ENCODE results near the gene SFSWAP.
"Not testable (repeated sequence)": the region's sequence is repeated elsewhere in the genome, so short reads cannot be mapped to it uniquely, and the experiment has no call there.

SFSWAP gene

DNA sequence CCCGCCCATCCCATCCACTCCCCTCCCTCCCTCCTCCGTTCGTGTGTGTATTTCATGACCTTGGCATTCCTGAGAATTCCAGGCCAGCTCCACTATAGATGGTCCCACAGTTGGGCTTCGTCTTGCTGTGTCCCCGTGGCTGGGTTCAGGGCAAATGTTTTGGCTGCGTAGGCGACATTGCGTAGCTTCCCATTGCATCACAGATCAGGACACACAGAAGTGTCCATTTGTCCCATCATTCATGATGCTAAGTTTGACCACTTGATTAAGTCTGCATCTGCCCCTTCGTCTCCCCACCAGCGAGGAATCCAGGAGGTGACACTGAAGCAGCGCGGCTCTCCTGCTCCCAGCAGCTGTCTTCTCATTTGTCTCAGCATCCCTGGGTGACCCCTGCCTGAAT, 78.7 kb downstream of the SFSWAP start:
- DNase-seq (ENCODE audit: low read depth) = no peak

DNA sequence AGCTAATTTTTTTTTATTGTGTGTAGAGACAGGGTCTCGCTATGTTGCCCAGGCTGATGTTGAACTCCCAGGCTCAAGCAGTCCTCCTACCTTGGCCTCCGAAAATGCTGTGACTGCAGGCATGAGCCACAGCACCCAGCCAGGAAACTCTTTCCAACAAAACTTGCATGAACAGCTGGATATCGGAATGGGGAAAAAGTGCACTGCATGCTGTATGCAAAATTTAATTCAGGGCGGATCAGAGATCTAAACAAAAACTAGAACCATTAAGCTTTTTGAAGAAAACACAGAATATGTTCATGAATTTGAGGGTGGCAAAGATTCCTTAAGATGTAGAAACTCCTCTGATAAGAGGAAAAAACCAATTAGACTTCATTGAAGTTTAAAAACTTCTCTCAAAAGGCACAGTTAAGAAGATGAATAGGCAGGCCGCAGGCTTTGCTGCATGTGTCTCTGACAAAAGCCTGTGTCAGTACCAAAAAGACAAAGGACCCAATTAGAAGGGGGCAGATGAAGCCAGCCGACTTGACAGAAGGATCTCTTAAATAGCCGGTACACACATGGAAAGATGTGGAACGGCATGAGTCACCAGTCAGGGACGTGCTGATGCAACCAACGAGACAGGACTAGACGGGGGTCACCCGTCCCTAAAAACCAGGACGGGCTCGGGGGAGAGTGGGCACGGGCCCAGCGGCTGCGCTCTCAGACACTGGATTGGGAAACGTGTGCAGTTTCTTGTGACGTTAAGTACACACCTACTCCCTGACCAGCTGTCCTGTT, 82.5 kb downstream of the SFSWAP start:
- no peak for DNase-seq (ENCODE audit: low read depth)

DNA sequence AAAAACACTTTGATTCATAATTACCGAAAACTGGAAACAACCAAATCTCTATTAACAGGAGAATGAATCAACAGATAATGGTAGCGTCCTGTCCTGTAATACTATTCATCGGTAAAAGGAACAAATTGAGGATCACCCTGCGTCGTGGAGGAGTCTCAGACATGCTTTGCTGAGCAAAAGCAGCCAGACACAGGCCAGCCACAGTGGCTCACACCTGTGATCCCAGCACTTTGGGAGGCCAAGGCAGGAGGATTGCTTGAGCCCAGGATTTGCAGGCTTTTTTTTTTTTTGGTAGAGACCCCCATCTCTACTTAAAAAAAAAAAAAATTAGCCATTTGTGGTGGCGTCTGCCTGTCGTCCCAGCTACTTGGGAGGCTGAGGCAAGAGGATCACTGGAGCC, 83.2 kb downstream of the SFSWAP start:
- DNase-seq (ENCODE audit: low read depth) = no peak

DNA sequence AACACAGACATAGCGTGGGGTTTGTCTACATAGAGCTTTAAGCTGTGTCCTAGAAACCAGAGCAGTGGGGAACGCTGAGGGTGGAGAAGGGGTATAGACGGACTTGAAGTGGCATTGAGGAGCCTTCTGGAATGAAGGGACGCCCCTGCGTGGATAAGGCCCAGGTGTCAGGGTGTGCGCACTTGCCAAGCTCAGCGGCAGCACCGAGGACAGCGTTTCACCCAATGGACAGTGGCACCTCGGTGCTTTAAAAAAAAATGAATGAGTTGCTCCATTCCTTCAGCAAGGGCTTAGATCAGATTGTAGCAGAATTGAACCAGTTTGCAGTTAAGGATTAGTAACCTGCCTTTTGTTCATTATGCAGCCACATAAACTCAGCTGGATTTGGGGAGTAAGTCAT, 83.7 kb downstream of the SFSWAP start:
- DNase-seq (ENCODE audit: low read depth) = no peak

DNA sequence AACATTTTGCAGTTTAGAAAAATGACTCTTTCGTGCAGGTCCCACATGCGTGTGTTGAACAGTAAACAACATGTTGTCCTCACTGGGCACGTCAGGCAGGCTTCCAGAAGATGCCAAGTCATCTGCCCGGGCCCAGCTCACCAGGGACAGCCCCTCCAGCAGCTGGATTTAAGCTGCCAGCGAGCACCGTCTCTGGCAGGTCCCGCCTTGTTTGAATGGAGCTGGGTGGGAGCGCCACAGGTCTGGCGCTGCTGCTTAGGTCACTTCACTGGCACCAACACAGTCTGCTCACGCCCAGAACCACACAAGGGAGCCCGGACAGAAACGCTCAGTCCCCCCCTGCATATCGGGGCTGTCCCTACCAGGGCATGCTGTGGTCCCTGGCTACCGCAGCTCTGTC, 84.2 kb downstream of the SFSWAP start:
- DNase-seq (ENCODE audit: low read depth) = no peak

DNA sequence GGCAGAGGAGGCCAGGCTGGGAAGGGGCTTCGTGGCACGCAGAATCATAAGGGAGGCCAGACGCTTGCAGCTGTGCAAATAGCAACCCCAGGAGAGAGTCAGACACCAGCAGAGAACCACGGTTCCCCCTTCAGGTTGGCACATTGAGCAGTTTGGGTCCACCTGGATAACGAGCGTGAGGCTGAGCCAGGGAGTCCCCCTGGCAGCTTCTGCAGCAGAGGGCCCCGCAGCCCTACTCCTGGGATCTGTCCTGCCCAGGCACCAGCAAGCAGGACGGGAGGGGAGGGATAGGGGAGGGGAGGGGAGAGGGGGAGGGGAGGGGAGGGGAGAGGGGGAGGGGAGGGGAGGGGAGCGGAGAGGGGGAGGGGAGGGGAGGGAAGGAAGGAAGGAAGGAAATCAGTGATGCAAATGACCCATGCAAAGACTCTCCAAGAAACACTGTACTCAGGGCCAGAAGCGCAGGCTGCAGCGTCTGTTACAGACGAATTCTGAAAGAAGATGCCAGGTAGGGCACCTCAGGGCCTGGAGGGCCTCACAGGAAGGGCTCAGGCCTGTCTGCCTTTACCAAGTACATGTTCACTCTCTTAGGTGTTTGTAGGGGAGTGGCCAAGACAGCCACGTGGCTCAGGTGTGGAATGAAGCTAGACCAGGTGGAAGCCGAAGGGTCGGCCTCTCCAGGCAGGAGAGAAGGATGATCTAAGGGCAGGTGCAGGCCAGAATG, 85.0 kb downstream of the SFSWAP start:
- no peak for DNase-seq (ENCODE audit: low read depth)

DNA sequence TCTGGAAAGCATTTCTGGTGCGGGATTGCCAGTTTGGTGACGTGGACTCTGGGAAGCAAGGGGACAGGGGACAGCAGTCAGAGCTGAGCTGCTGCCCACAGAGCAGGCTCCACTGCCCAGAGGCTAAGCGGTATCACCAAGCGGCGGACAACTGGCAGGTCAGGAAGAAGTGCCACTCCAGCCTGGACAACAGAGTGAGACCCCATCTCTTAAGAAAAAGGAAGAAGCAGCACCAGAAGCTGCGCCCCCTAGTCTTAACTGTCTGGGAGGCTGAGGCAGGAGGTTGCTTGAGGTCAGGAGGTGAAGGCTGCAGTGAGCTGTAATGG, 85.5 kb downstream of the SFSWAP start:
- DNase-seq (ENCODE audit: low read depth) = no peak

DNA sequence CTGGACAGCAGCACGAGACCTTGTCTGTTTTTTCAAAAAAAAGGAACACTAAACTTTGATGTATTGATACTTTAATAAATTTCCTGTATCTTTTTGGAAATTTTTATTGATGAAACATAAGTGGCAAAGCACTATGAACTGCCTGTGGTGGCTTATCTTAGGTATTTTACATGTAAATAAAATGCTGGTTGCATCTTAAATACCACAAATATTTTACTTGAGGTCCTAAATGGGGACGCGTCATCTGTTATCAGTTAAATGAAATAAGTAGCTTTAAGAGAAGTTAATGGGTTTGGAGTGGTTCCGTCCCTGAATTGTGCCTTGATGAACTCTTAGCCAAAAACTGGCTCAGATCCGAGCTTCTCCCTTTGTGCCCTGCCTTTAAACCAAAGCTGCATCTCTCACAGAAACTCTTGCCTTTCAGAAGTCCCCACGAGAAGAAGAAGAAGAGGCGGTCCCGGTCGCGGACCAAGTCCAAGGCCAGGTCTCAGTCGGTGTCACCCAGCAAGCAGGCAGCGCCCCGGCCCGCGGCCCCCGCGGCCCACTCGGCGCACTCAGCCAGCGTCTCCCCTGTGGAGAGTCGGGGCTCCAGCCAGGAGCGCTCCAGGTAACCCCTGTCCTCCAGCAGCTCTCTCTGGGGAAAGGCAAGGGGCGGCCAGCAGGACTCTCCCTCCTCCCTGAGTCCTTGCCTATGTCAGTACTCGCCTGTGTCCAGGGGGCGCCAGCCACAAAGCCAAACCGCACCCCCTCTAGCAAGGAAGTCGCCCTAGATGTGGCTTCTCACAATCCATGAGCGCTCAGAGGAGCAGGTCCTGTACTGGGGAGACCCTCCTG, 86.1 kb downstream of the SFSWAP start:
- DNase-seq (ENCODE audit: low read depth) = no peak

DNA sequence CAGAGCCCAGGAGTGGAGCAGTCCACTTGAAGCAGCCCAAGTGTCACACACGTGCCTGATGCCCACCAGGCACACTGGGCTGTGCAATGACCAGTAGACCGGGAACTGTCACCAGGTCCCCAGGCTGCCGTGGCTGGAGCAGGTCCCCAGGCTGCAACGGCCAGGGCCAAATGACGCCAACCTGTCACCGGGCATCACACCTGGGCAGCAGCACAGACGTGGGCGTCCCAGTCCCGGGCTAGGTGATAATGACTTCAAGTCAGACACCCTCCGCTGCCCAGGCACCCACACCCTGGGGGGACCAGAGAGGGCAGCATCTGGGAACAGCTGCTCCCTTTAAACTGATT, 86.7 kb downstream of the SFSWAP start:
- DNase-seq (ENCODE audit: low read depth) = no peak

DNA sequence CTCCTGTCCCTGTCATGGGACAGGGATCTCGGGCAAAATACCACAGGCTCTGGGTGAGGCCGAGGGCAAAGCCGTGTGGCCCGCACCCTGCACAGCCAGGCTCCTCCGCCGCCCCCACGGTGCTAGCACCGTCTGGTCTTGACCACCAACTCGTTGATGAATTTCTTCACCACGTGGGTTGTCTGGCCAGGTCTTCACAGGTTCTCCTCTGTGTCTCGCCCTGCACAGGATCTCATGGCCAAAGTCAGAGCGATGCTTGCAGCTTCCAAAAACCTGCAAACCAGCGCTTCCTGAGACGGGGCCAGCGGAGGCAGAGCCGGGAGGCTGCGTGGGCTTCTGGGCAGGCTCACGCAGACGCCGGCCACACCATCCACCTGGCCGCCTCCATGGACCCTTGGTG, 88.3 kb downstream of the SFSWAP start:
- DNase-seq (ENCODE audit: low read depth) = no peak

DNA sequence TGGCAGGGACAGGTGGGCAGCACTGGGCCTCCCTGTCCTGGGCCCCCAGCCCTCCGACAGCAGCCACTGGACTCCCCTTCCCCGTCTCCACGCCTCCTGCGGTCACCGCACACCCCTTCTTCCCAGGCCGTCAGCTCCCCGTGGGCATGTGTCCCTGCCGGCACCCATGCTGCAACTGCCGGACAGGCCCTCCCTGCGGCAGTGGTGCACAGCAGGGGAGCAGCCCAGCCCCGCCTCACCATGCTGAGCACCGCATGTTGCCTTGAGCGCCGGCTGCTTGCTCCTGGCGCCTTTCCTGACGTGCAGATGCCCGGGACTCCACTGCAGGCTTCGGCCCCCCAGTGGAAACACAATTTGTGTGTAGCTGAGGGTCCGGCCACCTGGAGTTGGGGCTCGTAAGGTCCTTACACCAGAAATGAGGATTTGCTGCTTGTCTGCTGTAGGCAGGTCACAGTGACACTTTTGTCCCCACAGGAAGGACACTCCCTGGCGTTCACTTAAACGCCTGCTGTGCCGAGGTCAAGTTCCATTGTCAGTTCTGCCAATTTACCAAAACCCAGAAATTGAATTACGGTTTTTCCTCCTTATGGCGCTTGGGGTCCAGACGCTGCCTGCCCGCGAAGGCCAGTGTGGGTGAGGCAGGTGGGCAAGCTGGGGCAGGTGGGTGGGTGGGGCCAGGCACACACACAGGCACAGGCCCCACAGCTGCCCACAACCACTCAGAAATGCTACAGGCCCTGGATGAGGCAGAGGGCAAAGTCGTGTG, 89.1 kb downstream of the SFSWAP start:
- DNase-seq (ENCODE audit: low read depth) = no peak

DNA sequence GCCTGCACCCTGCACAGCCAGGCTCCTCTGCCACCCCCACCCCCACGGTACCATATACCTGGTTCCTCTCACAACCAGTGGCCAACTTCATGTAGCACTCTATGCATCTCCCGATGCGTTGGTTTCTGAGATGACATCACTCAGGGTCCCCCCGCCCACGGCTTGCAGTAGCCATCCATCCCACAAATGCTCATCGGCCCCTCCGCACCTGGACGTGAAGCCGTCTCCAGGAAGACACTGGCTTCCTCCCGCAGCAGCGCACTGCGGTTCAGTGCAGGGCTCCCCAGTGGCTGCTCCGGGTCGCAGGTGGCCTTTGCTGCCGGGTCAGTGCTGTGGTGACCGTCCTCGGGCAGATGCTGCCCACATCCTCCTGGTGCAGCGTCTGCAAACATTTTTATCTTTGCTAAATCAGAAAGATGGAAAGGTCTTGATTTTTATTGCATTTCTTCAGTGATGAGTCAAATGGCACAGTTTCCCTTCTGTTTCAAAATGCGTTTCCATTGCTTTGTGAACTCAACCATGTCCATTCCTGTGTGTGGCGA, 89.8 kb downstream of the SFSWAP start:
- DNase-seq (ENCODE audit: low read depth) = no peak

DNA sequence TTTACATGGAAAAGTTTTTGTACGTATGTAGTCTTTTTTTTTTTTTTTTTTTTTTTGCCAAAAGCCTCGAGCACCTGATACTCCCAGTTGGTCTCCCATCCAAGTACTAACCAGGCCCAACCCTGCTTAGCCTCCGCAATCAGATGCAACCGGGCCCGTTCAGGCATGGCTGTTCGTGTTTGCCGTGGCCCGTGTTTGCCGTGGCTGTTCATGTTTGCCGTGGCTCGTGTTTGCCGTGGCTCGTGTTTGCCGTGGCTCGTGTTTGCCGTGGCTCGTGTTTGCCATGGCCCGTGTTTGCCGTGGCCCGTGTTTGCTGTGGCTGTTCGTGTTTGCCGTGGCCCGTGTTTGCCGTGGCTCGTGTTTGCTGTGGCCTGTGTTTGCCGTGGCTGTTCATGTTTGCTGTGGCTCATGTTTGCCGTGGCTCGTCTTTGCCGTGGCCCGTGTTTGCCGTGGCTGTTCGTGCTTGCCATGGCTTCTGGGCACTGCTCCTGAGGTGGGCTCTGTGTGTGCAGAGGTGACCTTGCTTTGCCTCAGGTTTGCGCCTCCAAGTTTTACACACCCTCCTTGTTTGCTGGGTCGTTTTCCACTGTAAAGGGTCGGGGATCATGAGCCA, 90.5 kb downstream of the SFSWAP start:
- DNase-seq (ENCODE audit: low read depth) = no peak

DNA sequence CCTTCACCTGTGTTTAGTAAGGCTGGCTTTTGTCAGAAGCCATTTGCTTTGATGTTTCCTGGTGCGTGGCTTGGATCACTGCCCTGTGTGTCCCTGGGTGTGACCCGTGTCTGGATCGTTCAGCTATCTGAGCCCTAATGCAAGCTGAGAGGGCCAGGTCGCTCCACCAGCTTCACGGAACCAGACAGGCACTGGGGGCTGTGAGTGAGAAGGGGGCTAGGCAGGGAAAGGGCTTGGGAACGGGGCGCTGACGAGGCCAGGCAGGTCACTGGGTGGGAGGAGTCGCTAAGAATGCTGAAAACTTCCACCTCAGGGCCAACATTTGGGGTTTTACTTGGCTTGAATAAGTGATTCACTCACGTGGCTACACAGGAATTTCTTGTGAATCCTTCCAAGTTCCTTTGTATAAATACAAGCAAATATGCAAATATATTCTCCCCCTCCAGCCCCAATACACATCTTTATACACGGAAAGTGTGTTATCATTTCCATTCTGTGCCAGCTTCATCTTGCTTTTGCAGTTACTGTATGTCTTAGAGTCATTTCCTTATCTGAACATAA, 93.2 kb downstream of the SFSWAP start:
- no peak for DNase-seq (ENCODE audit: low read depth)

DNA sequence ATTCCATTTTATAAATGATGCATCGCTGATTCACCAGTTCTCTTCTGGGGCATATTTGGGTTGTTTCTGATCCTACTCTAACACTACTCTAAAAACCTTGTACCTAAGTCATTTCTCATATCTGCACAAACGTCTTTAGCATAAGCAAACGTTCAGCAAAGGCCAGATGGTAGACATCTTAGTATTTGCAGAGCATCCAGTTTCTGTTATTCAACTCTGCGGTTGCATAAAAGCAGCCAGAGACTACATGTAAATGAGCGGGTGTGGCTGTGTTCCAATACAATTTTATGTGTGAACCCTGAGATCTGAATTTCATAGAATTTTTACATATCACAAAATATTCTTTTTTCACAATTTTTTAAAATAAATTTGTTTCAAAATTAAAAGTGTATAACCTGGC, 94.5 kb downstream of the SFSWAP start:
- no peak for DNase-seq (ENCODE audit: low read depth)

DNA sequence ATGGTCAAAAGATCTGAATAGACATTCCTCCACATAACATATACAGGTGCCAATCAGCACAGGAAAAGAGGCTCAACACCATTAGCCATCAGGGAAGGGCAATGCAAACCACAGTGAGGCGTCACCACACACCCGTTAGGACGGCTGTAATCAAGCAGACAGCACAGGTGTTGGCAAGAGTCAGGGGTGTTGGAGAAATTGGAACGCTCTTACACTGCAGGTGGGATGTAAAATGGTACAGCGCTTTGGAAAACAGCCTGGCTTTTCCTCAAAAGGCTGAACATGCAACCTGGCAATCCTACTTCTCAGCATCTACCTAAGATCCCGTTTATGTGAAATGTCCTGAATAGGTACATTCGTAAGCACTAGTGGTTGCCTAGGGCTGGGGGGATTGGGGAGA, 95.8 kb downstream of the SFSWAP start:
- no peak for DNase-seq (ENCODE audit: low read depth)

DNA sequence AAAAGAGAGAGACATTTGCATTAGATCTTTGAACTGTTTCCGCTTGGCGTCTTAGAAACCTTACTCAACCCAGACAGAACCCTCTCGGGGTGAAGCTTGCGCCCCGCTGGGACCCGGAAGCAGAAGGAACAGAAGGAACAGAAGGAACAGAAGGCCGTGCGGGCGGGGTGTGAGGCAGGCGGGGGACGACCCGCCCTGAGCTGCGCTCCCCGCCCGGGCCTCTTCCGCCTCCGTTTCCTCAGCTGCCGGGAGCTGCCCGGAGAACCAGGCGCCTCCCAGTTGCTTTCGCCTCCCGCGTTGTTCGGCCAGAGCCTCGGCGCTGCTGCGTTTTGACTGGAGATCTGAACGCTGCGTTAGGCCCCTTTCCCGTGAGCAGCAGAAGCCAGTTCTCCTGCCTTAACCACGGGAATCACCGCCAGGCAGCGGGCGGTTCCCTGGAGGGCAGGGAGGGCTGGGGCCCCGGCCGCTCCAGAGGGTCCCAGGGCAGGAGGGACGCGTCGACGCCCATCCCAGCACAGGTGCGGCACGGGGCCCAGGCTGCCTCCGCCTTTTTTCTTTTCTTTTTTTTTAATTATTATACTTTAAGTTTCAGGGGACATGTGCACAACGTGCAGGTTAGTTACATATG, 98.0 kb downstream of the SFSWAP start:
- peak; percentile 19 for DNase-seq (ENCODE audit: low read depth)

DNA sequence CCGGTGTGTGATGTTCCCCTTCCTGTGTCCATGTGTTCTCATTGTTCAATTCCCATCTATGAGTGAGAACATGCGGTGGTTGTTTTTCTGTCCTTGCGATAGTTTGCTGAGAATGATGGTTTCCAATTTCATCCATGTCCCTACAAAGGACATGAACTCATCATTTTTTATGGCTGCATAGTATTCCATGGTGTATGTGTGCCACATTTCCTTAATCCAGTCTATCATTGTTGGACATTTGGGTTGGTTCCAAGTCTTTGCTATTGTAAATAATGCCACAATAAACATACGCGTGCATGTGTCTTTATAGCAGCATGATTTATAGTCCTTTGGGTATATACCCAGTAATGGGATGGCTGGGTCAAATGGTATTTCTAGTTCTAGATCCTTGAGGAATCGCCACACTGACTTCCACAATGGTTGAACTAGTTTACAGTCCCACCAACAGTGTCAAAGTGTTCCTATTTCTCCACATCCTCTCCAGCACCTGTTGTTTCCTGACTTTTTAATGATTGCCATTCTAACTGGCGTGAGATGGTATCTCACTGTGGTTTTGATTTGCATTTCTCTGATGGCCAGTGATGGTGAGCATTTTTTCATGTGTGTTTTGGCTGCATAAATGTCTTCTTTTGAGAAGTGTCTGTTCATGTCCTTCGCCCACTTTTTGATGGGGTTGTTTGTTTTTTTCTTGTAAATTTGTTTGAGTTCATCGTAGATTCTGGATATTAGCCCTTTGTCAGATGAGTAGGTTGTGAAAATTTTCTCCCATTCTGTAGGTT, 98.8 kb downstream of the SFSWAP start:
- DNase-seq (ENCODE audit: low read depth) = not testable (repeated sequence)

DNA sequence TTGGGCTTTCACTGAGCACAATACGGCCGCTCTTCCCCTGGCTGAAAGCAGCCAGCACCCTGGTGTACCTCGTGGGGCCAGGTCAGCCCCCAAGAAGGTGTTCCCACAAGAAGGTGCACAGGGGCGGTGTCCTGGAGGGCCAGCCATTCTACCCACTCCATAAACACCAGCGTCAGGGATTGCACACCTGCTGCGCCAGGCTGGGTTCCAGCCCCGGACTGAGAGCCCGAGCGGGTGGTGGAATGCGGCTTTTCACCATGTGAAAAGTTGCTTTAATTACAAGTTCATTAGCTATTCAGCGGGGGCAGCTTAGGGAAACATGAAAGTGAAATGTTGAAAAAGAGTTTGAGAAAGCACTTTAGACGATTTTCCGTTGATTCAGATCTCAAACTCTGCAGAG, 99.8 kb downstream of the SFSWAP start:
- DNase-seq (ENCODE audit: low read depth) = no peak

DNA sequence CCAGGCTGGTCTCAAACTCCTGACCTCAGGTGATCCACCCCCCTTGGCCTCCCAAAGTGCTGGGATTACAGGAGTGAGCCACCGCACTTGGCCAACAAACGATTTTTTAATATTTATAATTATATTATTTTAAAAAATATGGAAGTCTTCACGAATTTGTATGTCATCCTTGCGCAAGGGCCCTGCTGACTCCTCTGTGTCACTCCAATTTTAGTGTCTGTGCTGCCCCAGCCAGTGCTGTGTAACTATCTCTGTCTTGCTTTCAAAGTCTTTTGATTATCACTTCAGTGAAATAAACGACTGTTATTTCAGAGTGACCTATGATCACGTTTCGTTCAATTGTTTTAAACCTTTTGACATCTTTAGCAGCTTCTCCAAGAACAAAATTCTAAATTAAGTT, 104.2 kb downstream of the SFSWAP start:
- DNase-seq (ENCODE audit: low read depth) = no peak
